GM20000 (cell line): ENCODE data around the gene ESYT2.
"Not testable (repeated sequence)": the region's sequence is repeated elsewhere in the genome, so short reads cannot be mapped to it uniquely, and the experiment has no call there.

ENCODE experiments used
- DNase-seq: peaks from one replicate; pipeline ENCODE4 v3.0.0; 2012; ENCODE audit warnings: low spot score
- TF ChIP-seq, protein P1 (sequence below): IDR thresholded peaks from 2 replicates; pipeline ENCODE4 v1.5.1; 2012; ENCODE audit warnings: mild to moderate bottlenecking, control low read depth; ENCODE audit errors: extremely low read depth, missing control alignments

ESYT2 gene, protein sequence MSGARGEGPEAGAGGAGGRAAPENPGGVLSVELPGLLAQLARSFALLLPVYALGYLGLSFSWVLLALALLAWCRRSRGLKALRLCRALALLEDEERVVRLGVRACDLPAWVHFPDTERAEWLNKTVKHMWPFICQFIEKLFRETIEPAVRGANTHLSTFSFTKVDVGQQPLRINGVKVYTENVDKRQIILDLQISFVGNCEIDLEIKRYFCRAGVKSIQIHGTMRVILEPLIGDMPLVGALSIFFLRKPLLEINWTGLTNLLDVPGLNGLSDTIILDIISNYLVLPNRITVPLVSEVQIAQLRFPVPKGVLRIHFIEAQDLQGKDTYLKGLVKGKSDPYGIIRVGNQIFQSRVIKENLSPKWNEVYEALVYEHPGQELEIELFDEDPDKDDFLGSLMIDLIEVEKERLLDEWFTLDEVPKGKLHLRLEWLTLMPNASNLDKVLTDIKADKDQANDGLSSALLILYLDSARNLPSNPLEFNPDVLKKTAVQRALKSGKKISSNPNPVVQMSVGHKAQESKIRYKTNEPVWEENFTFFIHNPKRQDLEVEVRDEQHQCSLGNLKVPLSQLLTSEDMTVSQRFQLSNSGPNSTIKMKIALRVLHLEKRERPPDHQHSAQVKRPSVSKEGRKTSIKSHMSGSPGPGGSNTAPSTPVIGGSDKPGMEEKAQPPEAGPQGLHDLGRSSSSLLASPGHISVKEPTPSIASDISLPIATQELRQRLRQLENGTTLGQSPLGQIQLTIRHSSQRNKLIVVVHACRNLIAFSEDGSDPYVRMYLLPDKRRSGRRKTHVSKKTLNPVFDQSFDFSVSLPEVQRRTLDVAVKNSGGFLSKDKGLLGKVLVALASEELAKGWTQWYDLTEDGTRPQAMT

DNA sequence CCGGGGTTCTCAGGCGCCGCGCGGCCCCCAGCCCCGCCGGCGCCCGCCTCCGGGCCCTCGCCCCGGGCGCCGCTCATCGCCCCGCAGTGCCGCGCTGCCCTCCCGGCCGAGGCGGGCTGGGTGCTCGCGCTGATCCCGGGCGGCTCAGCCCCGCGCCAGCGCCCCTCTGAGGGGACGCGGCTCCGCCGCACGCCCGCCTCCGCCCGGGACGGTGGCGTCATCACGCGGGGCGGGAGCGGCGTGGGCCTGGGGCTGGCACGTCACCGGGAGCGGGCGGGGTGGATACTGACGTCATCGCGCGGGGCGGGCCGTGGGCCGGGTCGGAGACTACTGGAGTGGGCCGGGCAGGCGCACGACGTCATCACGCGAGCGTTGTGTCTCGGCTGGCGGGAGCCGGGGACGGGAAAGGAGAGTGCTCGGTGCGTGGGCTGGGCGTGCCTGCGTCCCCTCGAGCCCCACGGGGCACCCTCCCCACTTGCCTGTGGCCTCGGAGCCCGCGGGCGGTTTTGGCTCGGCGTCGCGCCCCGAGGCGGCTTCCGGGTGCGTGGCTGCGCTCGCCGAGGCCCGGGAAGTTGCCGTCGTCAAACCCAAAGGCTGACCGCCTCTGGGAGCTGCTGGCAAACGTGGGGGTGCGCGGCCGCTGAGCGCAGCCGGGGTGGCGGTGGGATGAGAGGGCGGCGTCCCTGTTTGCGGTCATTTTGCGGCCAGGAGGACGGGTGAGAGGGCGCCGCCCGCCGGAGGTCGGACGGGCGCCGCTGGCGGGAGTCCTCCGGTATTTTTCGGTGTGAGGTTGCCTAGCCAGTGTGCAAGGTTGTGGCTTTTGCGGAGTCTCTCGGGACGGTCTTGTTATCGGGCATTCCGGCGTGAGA is at the start of gene ESYT2:
ESYT2 (minus strand) TSS at position 168 of the 869 bp plus-strand sequence; CDS start at position 77, 91 bp downstream.
- DNase-seq: peak; percentile 99
- TF ChIP-seq, protein P1, sequence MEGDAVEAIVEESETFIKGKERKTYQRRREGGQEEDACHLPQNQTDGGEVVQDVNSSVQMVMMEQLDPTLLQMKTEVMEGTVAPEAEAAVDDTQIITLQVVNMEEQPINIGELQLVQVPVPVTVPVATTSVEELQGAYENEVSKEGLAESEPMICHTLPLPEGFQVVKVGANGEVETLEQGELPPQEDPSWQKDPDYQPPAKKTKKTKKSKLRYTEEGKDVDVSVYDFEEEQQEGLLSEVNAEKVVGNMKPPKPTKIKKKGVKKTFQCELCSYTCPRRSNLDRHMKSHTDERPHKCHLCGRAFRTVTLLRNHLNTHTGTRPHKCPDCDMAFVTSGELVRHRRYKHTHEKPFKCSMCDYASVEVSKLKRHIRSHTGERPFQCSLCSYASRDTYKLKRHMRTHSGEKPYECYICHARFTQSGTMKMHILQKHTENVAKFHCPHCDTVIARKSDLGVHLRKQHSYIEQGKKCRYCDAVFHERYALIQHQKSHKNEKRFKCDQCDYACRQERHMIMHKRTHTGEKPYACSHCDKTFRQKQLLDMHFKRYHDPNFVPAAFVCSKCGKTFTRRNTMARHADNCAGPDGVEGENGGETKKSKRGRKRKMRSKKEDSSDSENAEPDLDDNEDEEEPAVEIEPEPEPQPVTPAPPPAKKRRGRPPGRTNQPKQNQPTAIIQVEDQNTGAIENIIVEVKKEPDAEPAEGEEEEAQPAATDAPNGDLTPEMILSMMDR: no peak

DNA sequence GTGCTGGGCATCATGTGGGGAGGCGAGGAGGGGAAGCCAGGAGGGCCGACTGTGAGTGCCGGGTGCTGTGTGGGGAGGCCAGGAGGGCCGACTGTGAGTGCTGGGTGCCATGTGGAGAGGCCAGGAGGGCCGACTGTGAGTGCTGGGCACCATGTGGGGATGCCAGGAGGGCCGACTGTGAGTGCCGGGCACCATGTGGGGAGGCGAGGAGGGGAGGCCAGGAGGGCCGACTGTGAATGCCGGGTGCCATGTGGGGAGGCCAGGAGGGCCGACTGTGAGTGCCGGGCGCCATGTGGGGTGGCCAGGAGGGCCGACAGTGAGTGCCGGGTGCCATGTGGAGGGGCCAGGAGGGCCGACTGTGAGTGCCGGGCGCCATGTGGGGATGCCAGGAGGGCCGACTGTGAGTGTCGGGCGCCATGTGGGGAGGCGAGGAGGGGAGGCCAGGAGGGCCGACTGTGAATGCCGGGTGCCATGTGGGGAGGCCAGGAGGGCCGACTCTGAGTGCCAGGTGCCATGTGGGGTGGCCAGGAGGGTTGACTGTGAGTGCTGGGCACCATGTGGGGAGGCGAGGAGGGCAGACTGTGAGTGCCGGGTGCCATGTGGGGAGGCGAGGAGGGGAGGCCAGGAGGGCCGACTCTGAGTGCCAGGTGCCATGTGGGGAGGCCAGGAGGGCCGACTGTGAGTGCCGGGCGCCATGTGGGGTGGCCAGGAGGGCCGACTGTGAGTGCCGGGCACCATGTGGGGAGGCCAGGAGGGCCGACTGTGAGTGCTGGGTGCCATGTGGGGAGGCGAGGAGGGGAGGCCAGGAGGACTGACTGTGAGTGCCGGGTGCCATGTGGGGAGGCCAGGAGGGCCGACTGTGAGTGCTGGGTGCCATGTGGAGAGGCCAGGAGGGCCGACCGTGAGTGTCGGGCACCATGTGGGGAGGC is 49.1 kb upstream of the ESYT2 start:
- not testable (repeated sequence) for DNase-seq

DNA sequence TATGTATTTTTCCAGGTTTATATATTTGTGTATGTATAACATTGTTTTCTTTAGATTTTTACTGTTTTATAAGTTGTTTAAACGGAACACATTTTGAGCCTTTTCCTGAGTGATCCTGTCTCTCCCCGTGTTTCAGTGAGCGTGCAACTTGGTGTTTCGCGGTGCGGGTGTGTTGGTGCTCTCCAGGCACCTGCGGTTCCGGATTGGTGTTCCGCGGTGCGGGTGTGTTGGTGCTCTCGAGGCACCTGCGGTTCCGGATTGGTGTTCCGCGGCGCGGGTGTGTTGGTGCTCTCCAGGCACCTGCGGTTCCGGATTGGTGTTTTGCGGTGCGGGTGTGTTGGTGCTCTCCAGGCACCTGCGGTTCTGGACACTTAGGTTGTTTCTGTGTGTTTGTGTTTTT is 47.7 kb upstream of the ESYT2 start:
- no peak for DNase-seq
- TF ChIP-seq, protein P1: no peak

DNA sequence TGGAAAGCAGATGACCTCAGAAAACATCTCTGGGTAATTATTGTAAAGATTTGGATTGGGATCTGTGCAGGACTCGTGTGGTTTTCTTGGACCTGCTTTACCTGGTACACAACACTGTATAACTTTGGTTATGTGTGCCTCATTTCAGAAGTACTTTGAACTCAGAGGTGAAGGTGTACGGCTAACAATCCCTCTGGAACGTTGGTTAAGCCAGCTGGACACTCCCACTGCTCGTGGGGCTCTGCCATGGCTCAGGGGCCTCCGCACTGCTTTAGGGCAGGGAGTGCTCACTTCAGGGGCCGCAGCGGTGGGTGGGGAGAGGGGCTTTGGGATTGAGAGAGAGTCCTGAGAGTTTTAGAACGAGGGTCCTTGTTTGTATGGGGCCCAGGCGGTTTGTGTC is 40.6 kb upstream of the ESYT2 start:
- no peak for DNase-seq
- TF ChIP-seq, protein P1: no peak

DNA sequence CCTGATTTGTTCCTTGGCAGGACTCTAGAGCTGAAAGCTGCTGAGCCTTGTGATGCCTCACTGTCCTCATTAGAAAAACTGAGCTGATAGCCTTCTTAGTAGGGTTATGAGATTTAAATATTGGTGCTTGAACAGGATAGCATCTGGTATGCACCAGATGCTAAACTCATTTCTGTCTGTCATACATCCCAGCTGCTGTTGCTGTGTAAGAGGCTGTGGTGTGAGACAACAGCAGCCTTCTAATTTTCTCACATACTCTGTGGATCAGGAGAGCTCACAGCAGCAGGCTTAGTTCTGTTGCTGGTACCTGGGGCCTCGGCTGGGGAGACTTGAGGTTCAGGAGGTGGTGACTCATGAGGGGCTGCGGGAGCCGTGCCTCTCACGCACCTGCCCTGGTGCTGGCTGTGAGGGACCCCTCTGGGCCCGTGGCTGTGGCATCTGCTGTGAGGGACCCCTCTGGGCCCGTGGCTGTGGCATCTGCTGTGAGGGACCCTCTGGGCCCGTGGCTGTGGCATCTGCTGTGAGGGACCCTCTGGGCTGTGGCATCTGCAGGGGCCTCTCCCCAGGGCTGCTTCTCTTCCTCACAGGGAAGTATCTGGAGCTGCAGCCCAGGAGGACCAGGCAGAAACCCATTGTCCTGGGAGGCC is 39.6 kb upstream of the ESYT2 start:
- DNase-seq: no peak
- TF ChIP-seq, protein P1: no peak

DNA sequence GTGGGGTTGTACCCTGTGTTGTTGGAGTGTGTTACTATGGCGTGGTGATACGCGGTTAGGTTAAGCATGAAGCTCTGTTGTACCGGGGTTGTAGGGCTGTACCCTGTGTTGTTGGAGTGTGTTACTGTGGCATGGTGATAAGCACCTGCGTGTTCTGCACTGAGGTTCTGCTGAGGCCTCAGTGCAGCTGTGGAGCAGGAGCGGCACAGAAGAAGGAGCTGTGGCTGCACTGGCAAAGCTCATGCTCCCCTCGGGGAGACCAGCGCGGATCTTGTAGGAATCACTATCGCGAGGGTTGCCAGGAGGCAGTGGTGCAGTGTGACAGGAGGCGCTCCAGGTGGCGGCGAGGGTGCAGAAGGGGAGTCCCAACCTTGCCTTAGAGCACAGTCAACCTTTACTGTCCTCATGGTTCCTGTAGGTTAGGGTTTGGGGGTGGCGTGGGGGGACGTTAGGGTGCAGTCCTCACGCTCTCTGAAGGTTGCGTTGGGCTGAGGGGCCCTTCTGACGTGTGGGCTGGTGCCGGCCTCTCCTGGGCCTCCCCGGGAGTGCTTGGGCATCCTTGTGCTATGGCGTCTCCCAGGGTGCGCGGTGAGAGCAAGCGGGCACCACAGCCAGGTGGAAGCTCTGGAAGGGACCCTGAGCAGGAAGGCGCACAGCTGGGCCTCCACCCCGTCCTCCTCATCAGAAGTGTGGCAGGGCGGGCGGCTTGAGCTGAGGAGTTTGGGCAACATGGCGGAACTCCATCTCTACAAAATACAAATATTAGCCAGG is 38.1 kb upstream of the ESYT2 start:
- TF ChIP-seq, protein P1: no peak
- DNase-seq: no peak
